Ascending aorta (tissue), 2 donors: ENCODE results near the gene TPRA1. TPM values are rescaled to one million over a fixed set of nuclear protein-coding genes. Genes with fewer than 3 reads are reported as not detected.

ENCODE experiments used
- DNase-seq, 2 donors: peaks; one replicate each; pipeline ENCODE4 v3.0.0-alpha.2; 2019; ENCODE audit warnings: low spot score in 2 of 2
- H3K27ac ChIP-seq, 2 donors: fragments of 200-600 bp; sonication (generic); one replicate each; pipeline ENCODE4 v1.5.1; 2016 to 2017; ENCODE audit warnings: mild to moderate bottlenecking in 1 of 2
- H3K27me3 ChIP-seq: fragments of 200-600 bp; sonication (generic); one replicate; pipeline ENCODE4 v1.5.1; 2017
- H3K36me3 ChIP-seq, 2 donors: fragments of 200-600 bp; sonication (generic); one replicate each; pipeline ENCODE4 v1.5.1; 2016
- H3K4me1 ChIP-seq, 2 donors: fragments of 200-600 bp; sonication (generic); one replicate each; pipeline ENCODE4 v1.5.1; 2016 to 2017; ENCODE audit warnings: mild to moderate bottlenecking in 1 of 2
- H3K4me3 ChIP-seq, 2 donors: fragments of 200-600 bp; sonication (generic); one replicate each; pipeline ENCODE4 v1.5.1; 2016 to 2017; ENCODE audit warnings: mild to moderate bottlenecking in 1 of 2
- H3K9me3 ChIP-seq, 2 donors: fragments of 200-600 bp; sonication (generic); one replicate each; pipeline ENCODE4 v1.5.1; 2016
- CTCF ChIP-seq, 3 experiments: fragments of 200-600 bp in 2 of 3; fragments of 450-650 bp in 1 of 3; sonication (generic) in 2 of 3; IDR thresholded peaks; one replicate each; pipeline ENCODE4 v1.5.1; 2016 to 2019; ENCODE audit warnings: antibody characterized with exemption in 3 of 3, mild to moderate bottlenecking in 1 of 3, moderate library complexity in 1 of 3
- intact Hi-C: fragments of 100-400 bp; cut with DNase I; formaldehyde crosslinking; loops from one replicate; pipeline ENCODE4 v1.15.1; 2023
- total RNA-seq: library from RNA; depleted of rRNA; stranded (reverse); fragments of >200 nt; gene quantifications from one replicate; pipeline ENCODE4 v1.1.0, GENCODE V29; 2016

TPRA1 gene
- total RNA-seq, 1 donor from 2014 or later, result 87.1 TPM

GRCh38 chr3:127634653-127635052 lies 44.1 kb upstream of the TPRA1 start:
- no peaks in the 10 kb centered on the region for H3K27me3 ChIP-seq
- no peaks in the 10 kb centered on the region for H3K36me3 ChIP-seq
- H3K9me3 ChIP-seq, result no peaks in the 10 kb centered on the region
- TF ChIP-seq CTCF (IDR thresholded peaks at IDR 0.05), result no peak
- H3K4me1 ChIP-seq, result peaks cover 4 to 6% of the 10 kb centered on the region in 2 donors
- H3K4me3 ChIP-seq, result no peak overlapping the region
- intact Hi-C loops, result no loop called here
- H3K27ac ChIP-seq, result no peak overlapping the region
- no peak for DNase-seq

- Histone ChIP-seq H3K4me1 (peaks cover 8 to 10% of the 10 kb centered on the region in 2 donors), H3K4me3 (no peak overlapping the region), H3K9me3 (no peaks in the 10 kb centered on the region), H3K36me3 (no peaks in the 10 kb centered on the region), H3K27ac (no peak overlapping the region), H3K27me3 (no peaks in the 10 kb centered on the region)
- no peak for TF ChIP-seq CTCF (IDR thresholded peaks at IDR 0.05)
- no peak for DNase-seq
- intact Hi-C loops, result no loop called here
These were observed 41.7 kb upstream of the TPRA1 start for GRCh38 chr3:127632035-127632820.

GRCh38 chr3:127630811-127631714 lies 40.5 kb upstream of the TPRA1 start:
- no peak overlapping the region for H3K27ac ChIP-seq
- peaks cover 8 to 10% of the 10 kb centered on the region in 2 donors for H3K4me1 ChIP-seq
- H3K27me3 ChIP-seq, result no peaks in the 10 kb centered on the region
- no peak for TF ChIP-seq CTCF (IDR thresholded peaks at IDR 0.05)
- H3K9me3 ChIP-seq, result no peaks in the 10 kb centered on the region
- no peak for DNase-seq
- H3K36me3 ChIP-seq, result no peaks in the 10 kb centered on the region
- no peak overlapping the region for H3K4me3 ChIP-seq
- intact Hi-C loops, result no loop called here

- Histone ChIP-seq H3K9me3 (no peaks in the 10 kb centered on the region), H3K36me3 (no peaks in the 10 kb centered on the region), H3K27ac (no peak overlapping the region), H3K4me3 (peak overlapping the region; percentile 64 to 67), H3K4me1 (peaks cover 8 to 10% of the 10 kb centered on the region in 2 donors), H3K27me3 (no peaks in the 10 kb centered on the region)
- DNase-seq, result no peak
- no peak for TF ChIP-seq CTCF (IDR thresholded peaks at IDR 0.05)
- intact Hi-C loops, result loop anchor here (2.0 kb wide), 1 partner anchor 39 kb away; the partner anchor contains the start of gene TPRA1
These were observed 39.2 kb upstream of the TPRA1 start for GRCh38 chr3:127629467-127630403.
